ENCODE measurements around the gene SERPINA3. TPM values are rescaled to one million over a fixed set of nuclear protein-coding genes. Genes with fewer than 3 reads are reported as not detected.

The SERPINA3 gene
- total RNA-seq, 1 experiment from 2014 or later = 3.5 TPM

- Mint-ChIP-seq H3K4me1 (no peaks in the 10 kb centered on the region), H3K27ac (no peak overlapping the region), H3K9me3 (peaks cover 15% of the 10 kb centered on the region; the same call in 1 of the 2 replicates), H3K36me3 (no peaks in the 10 kb centered on the region; the same call in none of the 2 replicates), H3K27me3 (ENCODE audit: low read depth) (no peaks in the 10 kb centered on the region), H3K4me3 (no peak overlapping the region)
- DNase-seq (ENCODE audit: low spot score) (no peak), ATAC-seq (no peak)
- ChIA-PET POLR2A (no interaction called here), CTCF (no interaction called here)
- TF ChIP-seq FOXK1 (CRISPR knock-in tag; IDR thresholded peaks at IDR 0.05) (no peak), MAX (CRISPR knock-in tag; IDR thresholded peaks at IDR 0.05) (no peak), PRDM15 (CRISPR knock-in tag; IDR thresholded peaks at IDR 0.05) (no peak), GABPB1 (CRISPR knock-in tag; IDR thresholded peaks at IDR 0.05) (no peak), ZNF512 (CRISPR knock-in tag; IDR thresholded peaks at IDR 0.05; ENCODE audit: borderline replicate concordance) (no peak), ZNF138 (CRISPR knock-in tag; conservative IDR thresholded peaks at IDR 0.05) (no peak), ZMAT4 (CRISPR knock-in tag; IDR thresholded peaks at IDR 0.05) (no peak), ZNF281 (CRISPR knock-in tag; IDR thresholded peaks at IDR 0.05) (no peak), ERG (CRISPR knock-in tag; IDR thresholded peaks at IDR 0.05) (no peak), NFATC4 (CRISPR knock-in tag; IDR thresholded peaks at IDR 0.05) (no peak), ATF2 (CRISPR knock-in tag; IDR thresholded peaks at IDR 0.05; ENCODE audit: borderline replicate concordance, low read depth) (no peak), FOXJ3 (CRISPR knock-in tag; IDR thresholded peaks at IDR 0.05; ENCODE audit: borderline replicate concordance) (no peak), GTF2I (CRISPR knock-in tag; conservative IDR thresholded peaks at IDR 0.05) (no peak), AFF4 (CRISPR knock-in tag; IDR thresholded peaks at IDR 0.05; ENCODE audit: borderline replicate concordance) (no peak), ATF6 (CRISPR knock-in tag; IDR thresholded peaks at IDR 0.05) (no peak), CTCF (IDR thresholded peaks at IDR 0.05) (no peak), ELF4 (CRISPR knock-in tag; IDR thresholded peaks at IDR 0.05; ENCODE audit: low read depth) (no peak), IRF2 (CRISPR knock-in tag; IDR thresholded peaks at IDR 0.05; ENCODE audit: borderline replicate concordance, low read depth) (no peak)
Measured at GRCh38 chr14:94650444-94650775, 38.2 kb downstream of the SERPINA3 start.
